Mucosa of descending colon (tissue), 3 donors: ENCODE results near the gene AFAP1L1. TPM values are rescaled to one million over a fixed set of nuclear protein-coding genes. Genes with fewer than 3 reads are reported as not detected.

Experiments used
- ATAC-seq: fragments of 200-7000 bp; cut with Tn5 transposase; one replicate; pipeline ENCODE4 v1.9.1; 2020; ENCODE audit warnings: mild to moderate bottlenecking, moderate library complexity
- DNase-seq, 3 donors: peaks; one replicate each; pipeline ENCODE4 v3.0.0-alpha.2; 2020
- H3K36me3 ChIP-seq: fragments of 200-600 bp; one replicate; pipeline ENCODE4 v1.8.0; 2021; ENCODE audit warnings: low read depth, mild to moderate bottlenecking
- H3K4me1 ChIP-seq: fragments of 200-600 bp; one replicate; pipeline ENCODE4 v1.8.0; 2021; ENCODE audit warnings: low read depth, mild to moderate bottlenecking
- H3K4me3 ChIP-seq: fragments of 200-600 bp; one replicate; pipeline ENCODE4 v1.8.0; 2021; ENCODE audit warnings: mild to moderate bottlenecking
- H3K9me3 ChIP-seq: fragments of 200-600 bp; one replicate; pipeline ENCODE4 v1.8.0; 2021; ENCODE audit warnings: mild to moderate bottlenecking
- intact Hi-C, 2 donors: fragments of 100-400 bp; cut with DNase I in 1 of 2; cut with micrococcal nuclease in 1 of 2; formaldehyde crosslinking; loops; one replicate each; pipeline versions ENCODE4 v1.11.0 to v1.11.1; 2022; cut with DNase I, micrococcal nuclease
- total RNA-seq, 3 donors: library from RNA; stranded (reverse); fragmentation: NEBNext Ultra II Directional in 2 of 3; extraction: Animal tissue kit (Norgen Biotek cat#: 25700) in 2 of 3; gene quantifications; one replicate each; pipeline versions ENCODE4 v1.2.1 to v1.2.4, GENCODE V29; 2021 to 2023
- TF ChIP-seq, protein P1 (sequence below): fragments of 200-600 bp; IDR thresholded peaks from one replicate; pipeline ENCODE4 v1.8.0; 2022; ENCODE audit warnings: antibody characterized with exemption, mild to moderate bottlenecking
- donor health status: DM: no; HTN: no; CAD: no; lungs with moderate emphysema.
- donor health status: DM: no; HTN: no; CAD: no.
- donor health status: DM: no; HTN: yes; CAD: no.

AFAP1L1 gene
- total RNA-seq, 3 donors from 2014 or later = 1.5 to 7.3 (median 1.9) TPM

DNA sequence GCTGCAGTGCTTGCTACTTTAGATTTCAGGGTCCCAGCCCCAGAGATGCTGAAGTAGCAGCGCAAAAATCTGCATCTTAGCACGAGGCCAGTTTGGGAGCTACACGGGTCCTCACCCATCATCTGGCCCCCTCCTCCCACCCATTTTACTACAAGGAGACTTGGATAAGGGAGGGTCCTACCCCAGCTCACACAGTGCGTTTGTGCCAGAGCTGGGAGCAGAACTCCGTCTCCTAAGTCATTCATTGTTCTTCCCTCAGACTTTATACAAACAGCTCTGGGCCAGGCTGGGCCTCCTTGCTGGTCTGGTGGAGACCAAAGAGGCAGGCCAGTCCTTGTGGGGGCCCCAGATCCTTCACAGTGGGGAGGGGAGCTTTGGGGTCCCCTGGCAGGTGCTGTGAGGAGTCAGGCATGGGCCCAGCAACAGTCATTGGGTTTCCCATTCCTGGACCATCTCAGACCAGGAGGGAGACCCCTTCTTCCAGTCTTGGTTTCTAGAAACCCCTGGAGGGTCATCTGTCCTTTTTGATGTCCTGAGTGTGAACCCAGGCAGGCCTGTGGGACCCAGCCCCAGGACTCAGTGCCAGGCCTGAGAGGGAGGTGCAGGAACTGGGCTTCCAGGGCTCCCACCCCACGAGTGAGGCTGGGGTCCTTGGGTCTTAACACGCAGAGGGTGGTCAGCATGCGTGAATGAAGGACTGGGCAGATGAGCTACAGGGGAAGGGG lies 109.8 kb downstream of the AFAP1L1 start:
- Histone ChIP-seq H3K4me1 (peaks cover 7% of the 10 kb centered on the region), H3K4me3 (no peak overlapping the region), H3K9me3 (no peaks in the 10 kb centered on the region), H3K36me3 (no peaks in the 10 kb centered on the region)
- ATAC-seq (no peak), DNase-seq (no peak)
- TF ChIP-seq, protein P1, sequence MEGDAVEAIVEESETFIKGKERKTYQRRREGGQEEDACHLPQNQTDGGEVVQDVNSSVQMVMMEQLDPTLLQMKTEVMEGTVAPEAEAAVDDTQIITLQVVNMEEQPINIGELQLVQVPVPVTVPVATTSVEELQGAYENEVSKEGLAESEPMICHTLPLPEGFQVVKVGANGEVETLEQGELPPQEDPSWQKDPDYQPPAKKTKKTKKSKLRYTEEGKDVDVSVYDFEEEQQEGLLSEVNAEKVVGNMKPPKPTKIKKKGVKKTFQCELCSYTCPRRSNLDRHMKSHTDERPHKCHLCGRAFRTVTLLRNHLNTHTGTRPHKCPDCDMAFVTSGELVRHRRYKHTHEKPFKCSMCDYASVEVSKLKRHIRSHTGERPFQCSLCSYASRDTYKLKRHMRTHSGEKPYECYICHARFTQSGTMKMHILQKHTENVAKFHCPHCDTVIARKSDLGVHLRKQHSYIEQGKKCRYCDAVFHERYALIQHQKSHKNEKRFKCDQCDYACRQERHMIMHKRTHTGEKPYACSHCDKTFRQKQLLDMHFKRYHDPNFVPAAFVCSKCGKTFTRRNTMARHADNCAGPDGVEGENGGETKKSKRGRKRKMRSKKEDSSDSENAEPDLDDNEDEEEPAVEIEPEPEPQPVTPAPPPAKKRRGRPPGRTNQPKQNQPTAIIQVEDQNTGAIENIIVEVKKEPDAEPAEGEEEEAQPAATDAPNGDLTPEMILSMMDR = no peak
- intact Hi-C loops = loop anchor here (5.0 to 10.0 kb wide), 2 partner anchors 46 to 53 kb away; no protein-coding TSS in a partner anchor

DNA sequence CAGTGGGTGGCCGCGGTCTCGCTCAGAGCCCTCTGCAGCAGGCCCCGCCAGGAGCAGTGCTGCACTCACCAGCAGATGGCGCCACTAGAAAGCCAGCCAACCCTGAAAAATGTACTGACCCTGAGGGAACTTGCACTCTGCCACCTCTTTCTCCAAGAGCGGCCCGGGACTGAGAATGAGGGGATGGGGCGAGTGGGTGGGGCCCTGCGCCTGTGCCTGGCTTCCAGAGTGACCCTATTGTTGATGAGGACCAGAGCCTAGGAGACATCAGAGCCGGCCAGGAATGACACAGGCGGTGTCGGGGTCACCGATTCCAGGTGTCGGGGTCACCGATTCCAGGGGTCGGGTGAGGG lies 110.3 kb downstream of the AFAP1L1 start:
- Histone ChIP-seq H3K36me3 (no peaks in the 10 kb centered on the region), H3K4me1 (peaks cover 7% of the 10 kb centered on the region), H3K4me3 (no peak overlapping the region), H3K9me3 (no peaks in the 10 kb centered on the region)
- TF ChIP-seq, protein P1 = peak; percentile 87
- DNase-seq (peak in 2 of 3 donors; percentile 84 to 86), ATAC-seq (peak; percentile 84)
- intact Hi-C loops = loop anchor here (5.0 to 10.0 kb wide), 2 partner anchors 45 to 53 kb away; no protein-coding TSS in a partner anchor

DNA sequence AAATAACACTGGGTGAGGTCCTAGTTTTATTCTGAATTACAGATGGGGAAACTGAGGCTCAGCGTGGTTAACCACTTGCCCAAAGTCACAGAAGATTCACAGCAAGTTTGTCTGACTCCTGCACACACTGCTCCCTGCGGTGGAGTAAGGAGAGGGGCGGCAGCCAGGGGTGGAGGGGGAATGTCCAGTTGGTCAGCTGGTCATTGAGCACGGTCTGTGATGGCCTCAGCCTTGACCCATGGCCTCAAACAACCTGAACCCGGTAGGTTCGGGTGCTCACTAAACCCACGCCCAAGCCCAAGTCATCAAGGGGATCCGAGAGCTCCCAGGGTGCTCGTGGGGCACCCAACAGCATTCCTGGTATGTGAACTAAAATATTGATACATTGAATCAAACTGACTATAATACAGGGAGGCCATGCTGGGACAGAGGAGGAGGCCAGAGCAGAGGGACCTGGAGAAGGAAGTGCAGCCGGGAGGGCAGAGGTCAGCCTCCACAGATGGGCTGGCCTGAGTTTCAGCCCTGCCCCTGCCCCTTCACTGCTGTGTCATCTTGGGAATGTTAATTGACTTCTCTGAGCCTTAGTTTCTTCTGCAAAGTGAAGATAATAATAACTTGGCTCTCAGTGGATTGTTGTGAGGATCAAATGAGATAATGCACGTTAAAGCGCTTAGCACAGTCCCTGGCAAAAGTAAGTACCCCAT lies 111.0 kb downstream of the AFAP1L1 start:
- H3K4me1 ChIP-seq = peaks cover 7% of the 10 kb centered on the region

DNA sequence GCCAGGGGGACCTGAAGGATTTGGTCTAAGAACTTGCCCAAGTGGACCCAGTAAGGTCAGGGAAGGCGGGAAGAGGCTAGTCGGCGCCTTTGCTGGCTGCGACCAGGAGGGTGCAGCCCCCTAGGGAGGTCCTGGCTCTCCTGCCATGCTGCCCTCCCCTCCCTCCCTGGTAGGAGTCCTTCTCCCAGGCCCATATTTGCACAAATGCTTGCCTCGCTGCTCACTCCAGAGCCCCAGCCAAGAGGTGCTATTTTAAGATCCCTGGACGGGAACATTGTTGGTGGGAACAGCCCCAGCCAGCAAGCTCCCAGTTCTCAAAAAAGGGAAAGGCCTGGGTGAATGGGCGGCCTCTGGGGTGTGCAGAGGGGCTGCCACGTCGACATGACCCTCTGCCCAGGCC lies 111.7 kb downstream of the AFAP1L1 start:
- Histone ChIP-seq H3K4me3 (no peak overlapping the region), H3K36me3 (no peaks in the 10 kb centered on the region), H3K4me1 (peaks cover 7% of the 10 kb centered on the region), H3K9me3 (no peaks in the 10 kb centered on the region)
- intact Hi-C loops = loop anchor here (5.0 to 10.0 kb wide), 2 partner anchors 44 to 51 kb away; no protein-coding TSS in a partner anchor
- DNase-seq (peak in 1 of 3 donors; percentile 37), ATAC-seq (no peak)
- TF ChIP-seq, protein P1 = no peak

More for the DNA sequence above, 111.0 kb downstream of the AFAP1L1 start:
- intact Hi-C loops = loop anchor here (5.0 to 10.0 kb wide), 2 partner anchors 45 to 52 kb away; no protein-coding TSS in a partner anchor
- ATAC-seq = peak; percentile 21
- TF ChIP-seq, protein P1 = no peak
- DNase-seq = no peak
- no peaks in the 10 kb centered on the region for H3K36me3 ChIP-seq
- no peaks in the 10 kb centered on the region for H3K9me3 ChIP-seq
- H3K4me3 ChIP-seq = no peak overlapping the region

DNA sequence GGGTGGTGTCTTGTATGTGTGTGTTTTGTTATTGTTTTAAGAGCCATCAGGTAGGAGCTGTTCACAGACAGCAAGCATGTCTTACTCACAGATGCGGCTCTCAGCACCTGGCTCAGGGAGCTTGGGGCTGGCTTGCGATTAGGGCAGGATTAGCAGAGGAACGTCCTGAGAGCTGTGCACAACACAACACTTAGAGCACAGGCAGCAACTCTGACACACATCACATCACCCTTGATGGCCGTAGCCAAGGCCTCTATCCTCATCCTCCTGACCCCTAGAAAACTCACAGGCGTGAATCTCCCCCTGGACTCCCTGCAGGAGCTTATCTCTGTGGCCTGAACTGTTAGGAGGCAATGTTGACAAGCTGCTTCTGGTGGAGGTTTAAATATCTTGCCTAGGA lies 114.5 kb downstream of the AFAP1L1 start:
- peaks cover 7% of the 10 kb centered on the region for H3K4me1 ChIP-seq
- DNase-seq = no peak
- intact Hi-C loops = loop anchor here in 1 of 2 donors (10.0 kb wide), 1 partner anchor 49 kb away; no protein-coding TSS in a partner anchor

More for the DNA sequence above, 114.5 kb downstream of the AFAP1L1 start:
- no peak overlapping the region for H3K4me3 ChIP-seq
- H3K36me3 ChIP-seq = no peaks in the 10 kb centered on the region
- TF ChIP-seq, protein P1 = no peak
- H3K9me3 ChIP-seq = no peaks in the 10 kb centered on the region
- ATAC-seq = no peak
